Measurements from ENCODE around the gene ADAM12.

The ADAM12 gene

DNA sequence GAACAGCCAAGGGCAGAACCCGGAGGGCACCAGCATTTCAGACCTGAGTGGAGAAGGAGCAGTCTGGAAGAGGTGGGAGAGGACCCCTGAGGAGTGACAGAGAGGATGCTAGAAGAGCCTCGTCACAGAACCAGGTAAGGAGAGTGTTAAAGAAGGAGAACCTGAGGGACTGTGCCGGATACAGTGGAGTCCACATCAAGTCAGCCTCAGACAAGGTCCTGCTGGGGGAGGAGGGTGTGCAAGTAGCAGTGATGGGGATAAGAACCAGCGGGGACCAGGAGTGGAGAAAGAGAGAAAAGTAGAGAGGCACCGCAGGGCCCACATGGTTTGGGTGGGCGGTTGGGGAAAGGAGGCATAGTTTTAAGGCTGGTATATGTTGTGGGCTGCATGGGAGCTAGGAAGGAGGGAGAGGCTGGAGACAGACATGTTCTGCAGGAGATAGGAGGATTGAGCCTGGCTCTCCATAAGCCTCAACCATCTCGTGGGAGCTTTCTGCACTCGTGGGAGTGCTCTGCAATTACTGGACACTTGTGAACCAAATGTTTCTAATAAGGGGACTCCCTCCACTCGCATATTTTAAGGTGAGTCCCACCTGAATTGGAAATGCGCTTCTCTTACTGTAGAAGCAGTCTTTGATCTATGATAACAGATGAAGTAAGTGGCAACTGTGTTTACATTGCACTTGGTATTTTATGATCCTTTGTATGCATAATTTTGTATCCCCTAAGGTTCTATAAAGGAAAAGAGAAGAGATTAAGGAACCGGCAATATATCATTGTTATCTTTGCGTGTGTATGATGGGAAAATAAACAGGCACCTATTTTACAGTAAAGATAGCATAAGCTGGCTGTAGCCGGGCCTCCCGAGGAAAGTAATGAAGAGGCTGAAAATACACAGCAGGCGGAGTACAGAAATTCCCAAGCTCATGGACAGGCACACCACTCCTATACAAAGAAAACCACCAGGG, 154.8 kb downstream of the ADAM12 start:
- no peak for DNase-seq

DNA sequence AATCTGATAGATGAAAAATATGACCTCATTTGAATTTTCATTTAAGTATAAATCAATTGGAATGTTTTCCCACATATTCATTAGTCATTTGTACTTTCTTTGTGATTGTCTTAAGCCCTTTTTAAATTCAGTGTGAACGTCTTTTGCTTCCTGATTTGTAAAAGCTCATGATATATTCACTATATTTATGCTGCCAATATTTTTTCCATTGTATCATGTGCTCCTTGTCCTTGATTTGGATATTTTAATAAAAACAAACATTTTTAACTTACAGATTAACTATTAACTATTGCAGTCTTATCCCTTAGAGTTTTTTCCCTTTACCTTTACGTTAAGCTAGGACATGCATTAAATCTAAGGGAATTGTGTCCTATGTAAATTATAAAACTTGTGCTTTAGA, 157.7 kb downstream of the ADAM12 start:
- DNase-seq, result no peak

DNA sequence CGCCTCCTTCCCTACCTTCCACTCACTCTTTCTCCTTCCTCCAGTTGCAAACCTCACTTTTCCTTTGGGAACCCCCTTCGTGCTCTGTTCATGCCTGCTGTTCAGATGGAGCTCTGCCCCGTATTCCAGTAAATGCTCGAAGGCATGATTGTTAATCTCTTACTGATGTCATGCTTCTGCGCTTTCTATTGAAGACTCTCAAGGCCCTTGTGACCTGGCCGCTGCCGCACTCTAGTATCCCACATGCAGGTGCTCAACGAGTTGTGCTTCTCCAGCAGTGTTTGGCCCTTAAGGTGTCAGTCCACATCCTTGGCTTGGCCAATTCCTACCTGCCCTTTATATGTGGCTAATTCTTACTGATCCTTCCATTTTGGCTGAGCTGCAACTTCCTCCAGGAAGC, 158.6 kb downstream of the ADAM12 start:
- no peak for DNase-seq

DNA sequence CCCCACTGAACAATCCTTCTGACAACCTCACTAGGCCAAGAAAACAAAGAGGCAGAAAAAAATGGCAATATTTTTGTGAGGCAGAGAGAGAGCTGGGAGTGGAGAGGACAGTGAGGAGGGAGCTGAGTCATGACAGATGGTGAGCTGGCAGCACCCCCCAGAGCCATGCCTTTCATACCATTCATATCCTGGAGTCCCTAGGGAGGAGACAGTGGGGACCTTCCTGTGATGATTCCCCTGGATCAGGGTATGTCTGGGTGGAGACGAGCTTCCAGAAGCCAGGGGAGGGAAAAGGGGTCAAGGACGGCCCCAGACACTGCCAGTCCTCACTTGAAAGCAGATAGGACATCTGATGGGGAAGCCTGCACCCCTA, 160.5 kb downstream of the ADAM12 start:
- no peak for DNase-seq

DNA sequence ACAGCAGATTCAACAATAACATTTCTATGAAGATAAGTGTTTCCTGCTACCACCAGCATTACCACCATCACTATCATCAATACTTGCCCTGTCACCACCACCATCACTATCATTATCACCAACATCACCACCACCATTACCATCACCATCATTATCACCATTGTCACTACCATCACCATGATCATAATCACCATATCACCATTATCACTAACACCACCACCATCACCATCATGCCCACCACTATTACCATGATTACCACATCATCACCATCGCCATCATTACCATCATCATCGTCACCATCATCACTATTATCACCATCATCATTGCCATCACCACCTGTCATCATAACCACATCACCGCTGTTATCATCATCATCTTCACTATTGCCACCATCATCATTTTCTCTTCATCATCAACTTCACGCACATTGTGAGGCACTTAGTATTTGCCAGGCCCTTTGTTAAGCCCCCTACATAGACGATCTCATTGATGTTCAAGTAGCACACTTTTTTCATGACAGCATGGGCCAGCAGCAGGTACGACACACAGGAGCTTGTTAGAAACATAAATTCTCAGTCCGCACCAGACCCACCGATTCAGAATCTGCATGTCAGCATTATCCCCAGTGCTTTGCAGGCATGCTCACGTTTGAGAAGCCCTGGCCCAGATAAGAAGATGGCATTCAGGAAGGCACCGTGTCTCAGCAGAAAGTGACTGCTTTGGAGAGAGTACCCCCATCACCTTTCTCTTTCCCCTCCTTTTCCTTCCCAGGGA, 161.1 kb downstream of the ADAM12 start:
- no peak for DNase-seq

DNA sequence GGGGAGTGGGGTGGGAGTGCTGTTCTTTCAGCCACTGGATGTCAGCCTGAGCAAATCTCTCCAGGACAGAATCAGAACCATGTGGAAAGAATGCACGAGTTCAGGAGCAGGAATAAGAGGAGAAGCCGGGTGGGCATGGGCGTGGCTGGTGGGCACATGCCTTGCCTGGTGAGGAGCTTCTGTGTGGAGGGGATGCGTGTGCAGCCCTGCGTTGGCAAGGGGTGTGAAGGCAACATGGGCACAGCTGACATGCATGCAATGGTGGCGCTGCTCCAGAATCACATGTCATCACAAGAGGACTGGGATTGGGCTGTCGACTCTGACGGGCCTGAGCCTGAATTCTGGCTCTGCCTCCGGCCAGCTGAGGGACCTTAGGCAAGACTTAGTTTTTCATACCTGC, 162.1 kb downstream of the ADAM12 start:
- no peak for DNase-seq

DNA sequence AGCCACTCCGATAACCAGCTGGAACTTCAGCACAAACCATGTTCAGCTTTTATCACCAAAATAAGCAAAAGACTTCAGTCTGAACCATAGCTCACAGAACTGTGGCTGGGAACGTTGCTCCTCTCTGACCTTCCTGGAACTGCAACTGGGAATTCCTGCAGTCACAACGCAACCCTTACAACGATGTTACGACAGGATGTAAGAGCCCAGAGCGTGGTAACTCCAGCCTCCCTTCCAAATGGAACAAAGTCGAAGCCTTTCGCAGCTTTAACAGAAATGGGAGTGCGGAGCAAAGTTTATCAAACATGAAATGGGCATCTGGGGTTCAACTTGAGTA, 162.6 kb downstream of the ADAM12 start:
- DNase-seq, result no peak

DNA sequence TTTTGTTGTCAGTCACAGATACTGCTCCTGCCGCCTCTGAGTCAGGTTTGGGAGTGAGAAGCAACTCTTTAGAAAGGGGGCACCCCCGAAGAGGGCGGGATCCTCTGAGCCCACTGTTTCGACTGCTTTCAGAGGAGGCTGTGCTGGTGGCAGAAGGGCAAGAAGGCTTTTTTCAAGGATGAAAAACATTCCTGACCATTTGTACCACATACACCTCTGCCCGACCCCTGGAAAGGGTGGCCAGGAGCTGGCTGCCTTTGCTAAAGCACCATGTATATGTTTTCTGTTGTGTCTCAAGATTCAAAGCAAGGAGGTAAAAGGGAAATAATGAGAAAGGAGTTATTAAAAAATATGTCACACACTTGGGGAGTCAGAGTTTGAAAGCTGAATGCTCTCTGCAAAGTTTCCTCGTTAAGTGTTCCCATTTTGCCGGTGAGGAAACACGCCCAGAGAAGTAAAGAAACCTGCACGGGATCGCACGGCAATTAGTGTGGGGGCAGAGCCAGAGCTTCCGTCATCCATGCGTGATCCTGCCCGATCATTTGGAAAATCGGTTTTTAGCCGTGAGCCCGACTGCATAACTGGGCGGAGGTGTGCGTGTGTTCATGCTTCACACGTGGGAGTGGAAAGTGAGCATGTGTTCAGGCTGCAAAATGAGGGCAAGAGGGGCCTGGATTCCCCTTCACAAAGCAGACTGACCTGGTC, 163.2 kb downstream of the ADAM12 start:
- DNase-seq, result no peak

DNA sequence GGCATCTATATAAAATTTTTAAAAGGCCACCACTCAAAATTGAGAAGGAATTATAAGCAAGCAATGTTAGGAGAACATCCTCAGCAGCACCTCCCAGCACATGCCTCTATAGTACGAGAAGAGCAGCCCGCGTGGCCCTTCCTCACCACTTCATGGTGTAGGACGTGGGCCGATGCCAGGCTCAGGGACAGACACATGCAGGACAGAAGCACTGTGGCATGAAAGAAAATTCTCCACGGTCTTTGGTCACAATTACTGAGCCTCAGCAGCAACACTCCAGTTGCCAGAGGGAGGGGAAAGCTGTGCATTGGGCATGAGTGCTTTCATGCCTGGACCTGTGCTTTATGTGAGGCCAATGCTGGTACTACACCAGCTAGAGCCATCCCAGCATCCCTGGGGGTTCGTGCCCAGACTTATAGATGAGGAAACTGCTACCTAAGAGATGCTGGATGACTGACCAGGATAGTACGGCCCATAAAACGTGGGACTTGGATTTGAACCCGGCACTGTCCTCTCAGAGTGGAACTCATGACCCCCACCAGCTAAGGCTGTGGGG, 164.7 kb downstream of the ADAM12 start:
- DNase-seq, result no peak

DNA sequence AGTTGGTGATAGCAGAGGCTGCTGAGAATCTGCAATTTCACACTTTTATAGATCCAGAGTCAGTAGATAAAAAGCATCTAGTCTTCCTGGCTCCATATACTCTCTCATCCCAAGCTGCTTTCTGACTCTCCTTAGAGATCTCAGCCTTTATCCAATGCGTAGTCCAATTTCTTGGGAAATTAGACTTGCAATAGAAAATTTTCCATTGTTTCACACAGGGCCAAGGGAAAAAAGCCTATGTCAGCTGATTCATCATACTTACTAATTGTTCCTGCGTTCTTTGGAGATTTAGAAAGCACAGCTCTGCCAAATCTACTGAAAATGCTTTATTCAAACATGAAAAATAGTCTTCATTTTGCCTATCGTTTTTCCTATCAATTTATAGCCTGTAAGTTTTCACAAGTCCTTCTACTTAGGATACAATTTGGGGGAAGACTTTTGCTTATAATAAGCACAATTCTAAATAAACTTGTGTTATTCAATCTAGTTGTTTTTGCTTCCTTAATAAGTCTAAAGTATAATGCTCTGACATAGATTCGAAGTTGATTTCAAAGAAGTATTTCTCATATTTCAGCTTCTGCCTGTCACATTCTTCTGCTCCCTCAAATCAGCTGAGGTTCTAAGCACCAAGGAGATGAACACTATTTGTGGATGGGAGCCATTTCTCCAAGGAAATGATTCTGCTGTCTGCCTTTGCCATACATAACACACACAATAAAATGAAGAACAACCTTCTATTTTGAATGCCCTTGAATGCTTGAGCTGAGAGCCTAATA, 165.4 kb downstream of the ADAM12 start:
- no peak for DNase-seq

DNA sequence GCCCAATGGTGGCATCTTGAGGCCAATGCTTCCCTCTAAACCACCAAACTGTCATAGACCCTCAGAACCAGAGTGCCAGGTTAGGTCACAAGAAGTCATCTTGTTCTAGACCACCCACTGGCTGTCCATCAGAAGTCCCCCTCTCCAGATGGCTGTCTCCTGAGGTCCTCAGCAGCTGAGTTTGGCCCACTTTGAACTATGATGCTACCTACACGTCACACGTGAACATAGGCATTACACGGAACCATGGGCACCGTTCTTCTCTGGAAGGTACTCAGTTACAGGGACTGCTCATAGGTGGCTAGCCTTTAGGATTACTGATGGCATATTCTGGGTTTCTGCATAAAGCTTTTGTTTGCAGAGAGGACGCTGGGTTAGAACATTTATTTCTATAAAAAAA, 166.4 kb downstream of the ADAM12 start:
- DNase-seq, result no peak

DNA sequence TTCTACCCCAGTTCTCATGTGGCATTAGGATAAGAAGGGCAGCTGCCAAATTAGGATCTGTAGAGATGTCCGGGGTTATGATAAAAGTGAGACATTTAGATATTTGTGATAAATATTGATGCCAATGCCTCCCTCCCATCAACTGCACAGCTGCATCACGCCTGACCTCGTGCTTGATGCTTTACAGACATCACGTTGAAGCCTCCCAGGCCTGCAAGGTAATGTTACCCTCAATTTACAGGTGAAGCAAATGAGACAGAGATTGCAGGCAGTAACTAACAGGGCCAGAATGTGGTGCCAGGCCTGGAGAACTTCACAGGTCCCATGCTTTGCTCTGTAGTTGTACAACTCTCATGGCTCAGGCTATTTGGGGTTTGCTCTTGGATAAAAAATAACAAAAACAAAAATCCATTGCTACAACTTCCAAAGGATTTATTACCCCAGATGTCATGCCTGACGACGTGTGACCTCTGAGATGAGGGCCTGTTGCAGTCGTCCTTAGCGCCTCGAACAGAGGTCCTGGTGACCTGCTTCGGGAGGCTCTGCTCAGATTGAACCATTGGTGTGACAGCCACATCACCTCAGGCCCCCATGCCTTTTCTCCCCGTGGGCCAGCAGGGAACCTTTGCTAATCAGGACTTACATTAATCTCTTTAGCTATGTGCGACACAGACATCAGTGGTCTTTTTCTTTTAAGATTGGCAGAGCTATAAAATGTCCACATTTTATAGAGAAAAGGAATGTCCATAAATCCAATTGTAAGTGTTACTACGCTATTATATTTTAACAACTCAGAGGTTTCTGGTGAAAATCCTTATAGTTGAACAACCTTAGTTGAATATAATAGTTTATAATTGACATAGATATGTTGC, 169.3 kb downstream of the ADAM12 start:
- no peak for DNase-seq

DNA sequence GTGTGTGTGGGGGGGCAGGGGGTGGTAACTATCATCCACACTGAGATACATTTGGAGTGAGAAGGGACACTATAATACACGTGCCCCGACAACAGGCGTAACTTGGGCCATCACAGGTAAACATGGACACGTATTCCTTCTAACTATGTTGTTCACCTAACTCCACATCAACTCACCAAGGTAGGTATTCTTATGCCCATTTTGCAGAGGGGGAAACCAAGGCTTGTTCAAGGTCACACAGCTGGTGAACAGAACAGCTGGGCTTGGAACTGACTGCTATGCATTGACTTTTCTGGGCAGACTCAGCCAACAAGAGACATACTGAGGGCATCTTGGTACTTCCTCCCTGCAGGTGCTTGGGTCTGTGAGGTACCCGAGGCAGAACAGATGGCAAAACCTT, 170.1 kb downstream of the ADAM12 start:
- no peak for DNase-seq

DNA sequence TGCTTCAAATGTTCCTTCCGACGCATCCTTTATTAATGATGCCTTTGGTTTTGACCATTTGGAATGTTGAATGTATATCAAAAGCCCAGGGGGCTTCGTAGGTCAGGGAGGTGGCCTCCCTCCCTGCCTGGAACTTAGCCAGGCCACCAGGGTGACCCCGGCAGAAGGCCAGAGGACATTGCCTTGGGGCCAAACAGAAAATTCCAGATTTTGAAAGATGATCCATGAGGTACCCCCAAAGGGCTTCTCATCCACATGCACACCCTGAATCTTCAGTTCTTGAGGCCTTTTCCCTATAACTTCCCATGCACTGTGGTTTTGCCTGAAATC, 171.7 kb downstream of the ADAM12 start:
- no peak for DNase-seq

DNA sequence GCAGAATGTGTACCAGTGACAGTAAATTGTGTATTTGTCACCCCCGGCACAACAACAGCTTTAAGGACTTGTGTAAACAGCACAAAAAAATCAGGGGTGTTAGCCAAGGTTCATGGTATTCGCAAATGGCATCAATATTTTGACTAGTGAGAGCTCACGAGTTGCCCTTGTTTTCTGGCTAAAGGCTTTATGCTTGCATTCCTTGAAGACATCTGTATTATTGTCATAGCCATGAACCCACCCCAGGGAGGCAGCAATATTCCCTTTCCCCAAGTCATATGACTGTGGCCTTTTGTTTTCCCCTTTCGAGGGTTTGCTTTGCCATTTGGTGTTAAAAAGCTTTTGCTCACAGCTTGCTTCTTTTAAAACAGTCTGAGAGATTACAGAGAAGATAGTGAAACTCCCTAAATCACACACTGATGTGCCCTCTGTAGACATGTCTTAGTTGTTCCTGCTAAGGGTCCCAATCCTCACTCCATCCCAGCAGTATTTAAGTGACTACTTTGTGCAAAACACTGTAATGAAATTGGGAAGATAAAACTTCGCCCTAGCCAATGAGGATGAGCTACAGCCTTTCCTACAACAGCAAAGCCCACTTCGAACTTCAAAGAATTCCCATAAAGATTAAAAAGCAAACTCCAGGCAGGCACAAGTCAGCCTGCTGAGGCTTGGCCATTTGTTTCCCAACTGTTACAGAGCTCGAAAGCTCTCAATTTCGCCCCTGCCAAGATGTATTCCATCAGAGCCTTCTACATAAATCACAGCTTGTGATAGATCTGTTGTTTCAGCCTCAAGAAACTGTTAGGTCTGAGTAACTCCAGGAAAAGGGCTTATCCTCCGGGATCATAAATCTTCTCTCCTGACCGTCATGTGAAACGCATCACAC, 172.3 kb downstream of the ADAM12 start:
- DNase-seq, result no peak

DNA sequence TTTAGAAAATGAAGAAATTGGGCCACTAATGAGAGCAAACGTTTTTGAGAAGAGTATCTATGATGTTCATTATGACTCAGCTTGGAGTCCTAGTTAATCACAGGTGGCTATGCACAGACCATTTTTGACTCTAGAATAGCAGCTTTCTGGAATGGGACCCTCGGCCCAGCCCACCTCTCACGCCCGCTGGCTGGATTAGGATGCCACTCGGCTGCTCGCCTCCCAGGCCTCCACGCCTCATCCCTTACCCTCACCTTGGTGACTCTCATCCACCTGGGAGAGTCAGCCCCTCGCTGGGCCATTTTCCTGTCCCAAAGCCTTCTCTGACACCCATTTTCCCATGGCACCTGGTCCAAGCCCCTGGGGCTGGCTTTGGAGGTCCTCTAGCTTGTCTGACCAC, 173.6 kb downstream of the ADAM12 start:
- DNase-seq, result no peak

DNA sequence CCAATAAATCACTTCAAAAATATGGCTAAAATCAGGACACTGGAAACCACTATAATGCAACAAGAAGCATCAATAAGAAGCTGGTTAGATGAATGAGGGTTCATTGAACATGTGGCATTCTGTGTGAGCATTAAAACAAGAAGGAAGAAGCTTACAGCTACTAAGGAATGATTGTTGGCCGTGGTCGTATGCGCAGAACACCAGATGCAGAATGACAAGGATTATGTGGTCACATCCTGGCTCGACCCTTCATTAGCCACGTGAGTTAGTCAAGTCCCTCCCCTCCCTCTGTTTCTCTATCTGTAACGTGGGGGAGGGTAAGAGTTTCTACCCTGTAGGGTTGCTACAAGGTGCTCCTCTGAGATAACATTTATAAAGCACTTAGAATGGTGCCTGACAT, 174.3 kb downstream of the ADAM12 start:
- peak; percentile 32 for DNase-seq

DNA sequence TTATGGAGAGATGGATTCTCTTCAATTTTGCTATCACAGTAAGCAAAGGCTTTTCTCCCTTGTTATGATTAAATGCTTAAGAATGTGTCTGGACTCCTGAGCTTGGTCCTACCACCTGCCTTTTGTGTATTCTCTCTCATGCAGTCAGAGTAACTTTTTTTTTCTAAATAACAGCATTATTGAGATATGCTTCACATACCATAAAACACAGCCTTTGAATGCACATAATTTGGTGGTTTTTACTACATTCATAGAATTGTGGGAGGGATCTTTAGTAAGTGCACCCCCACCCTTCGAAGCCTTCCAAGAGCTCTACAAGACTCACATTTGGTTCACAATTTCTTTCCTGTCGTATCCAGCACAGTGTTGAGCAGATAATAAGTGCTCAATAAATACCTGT, 175.5 kb downstream of the ADAM12 start:
- DNase-seq, result no peak

DNA sequence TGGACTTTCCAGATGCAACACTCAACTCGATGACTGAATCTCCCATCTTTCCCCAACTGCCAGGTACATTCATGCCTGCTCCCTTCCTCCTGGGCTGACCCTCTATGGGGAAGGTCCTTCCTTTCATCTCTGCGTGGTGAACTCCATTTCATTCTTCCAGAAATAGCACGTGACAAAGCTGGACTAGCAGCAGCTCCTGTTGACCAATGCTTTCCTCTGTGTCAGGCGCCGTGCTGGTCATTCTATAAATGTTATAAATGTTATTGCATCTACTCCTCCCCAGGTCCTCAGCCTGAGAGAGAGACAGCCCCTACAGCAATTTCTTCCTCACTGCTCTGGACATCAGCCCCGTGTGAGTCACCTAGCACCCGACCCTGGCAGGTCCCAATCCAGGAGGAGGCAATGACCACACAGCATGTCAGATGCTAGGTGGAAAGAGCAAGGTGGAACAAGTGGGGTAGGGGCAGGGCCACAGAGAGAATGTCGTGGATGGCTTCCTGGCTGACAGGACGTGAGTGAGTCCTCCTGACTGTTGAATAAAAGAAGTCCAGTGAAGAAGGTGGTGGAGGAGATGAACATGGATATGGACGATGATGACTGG, 178.1 kb downstream of the ADAM12 start:
- DNase-seq, result no peak

DNA sequence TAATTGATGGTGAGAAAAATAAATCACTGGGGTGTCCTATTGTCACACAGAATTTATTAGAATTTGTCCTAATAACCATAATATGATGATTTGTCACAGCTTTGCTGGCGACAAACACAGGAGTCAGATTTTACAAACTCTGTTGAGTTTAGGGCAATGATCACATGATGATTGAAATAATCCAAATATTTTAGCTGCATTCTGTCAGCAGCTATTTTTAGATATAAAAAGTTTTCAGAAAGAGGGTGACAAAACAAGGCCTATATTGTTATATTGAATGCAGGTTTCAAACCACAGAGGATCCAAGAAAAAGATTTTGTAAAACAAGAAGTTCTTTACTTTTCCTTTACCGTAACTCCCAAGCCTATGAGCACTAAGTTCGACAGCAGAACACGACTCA, 178.8 kb downstream of the ADAM12 start:
- no peak for DNase-seq
